K562 (cell line): ENCODE results near the gene PLXND1. TPM values are rescaled to one million over a fixed set of nuclear protein-coding genes. Genes with fewer than 3 reads are reported as not detected.

Experiments used
- ATAC-seq: fragments of 200-7000 bp; cut with Tn5 transposase; 3 replicates; pipeline ENCODE4 v1.9.1; 2020; ENCODE audit warnings: moderate library complexity
- BruUV-seq: library from RNA; stranded (reverse); fragments of 400-500 nt; replicated peaks from 2 replicates; lab custom pipeline; 2021; lab: Mats Ljungman, UMichigan
- CTCF ChIA-PET: fragments of 300-600 bp; formaldehyde crosslinking; extraction: SDS; loops from one replicate; lab custom pipeline; 2021; ENCODE audit warnings: low intra/inter-chr PET ratio; lab: Yijun Ruan, JAX
- POLR2A ChIA-PET: fragments of 300-600, 350-650 bp; sonication (Branson Sonifier 250); formaldehyde crosslinking; extraction: SDS; loops from one replicate; lab custom pipeline; 2021; ENCODE audit warnings: antibody characterized with exemption, inconsistent platforms; lab: Yijun Ruan, JAX
- DNase-seq, 4 experiments: peaks; one replicate each; pipeline versions ENCODE4 v3.0.0 to v3.0.0-alpha.2; 2011 to 2018; ENCODE audit warnings: low spot score in 3 of 4, mixed read lengths in 3 of 4; ENCODE audit errors: extremely low read depth in 1 of 4
- FAIRE-seq: peaks from 2 replicates; lab custom pipeline; 2011; peaks lifted over from hg19 to GRCh38; lab: Jason Lieb, UNC
- H2AFZ ChIP-seq: 2 replicates; pipeline ENCODE4 v1.6.0; 2011; ENCODE audit warnings: low read depth, low read length, control low read depth, inconsistent platforms
- H3K27ac ChIP-seq: fragments of 200-600 bp; 3 replicates; pipeline ENCODE4 v1.8.0; 2011; ENCODE audit warnings: low read depth, mild to moderate bottlenecking, control low read depth, inconsistent platforms, low read length, moderate library complexity, mixed read lengths; ENCODE audit errors: extremely low read depth
- H3K27me3 ChIP-seq, 2 experiments: fragments of 300-600 bp in 1 of 2; 2 replicates in 1 of 2; 3 replicates in 1 of 2; pipeline versions ENCODE4 v1.6.0 to v1.8.0; 2011; ENCODE audit warnings: inconsistent platforms in 2 of 2, low read length in 2 of 2, mild to moderate bottlenecking in 1 of 2, mixed read lengths in 1 of 2, moderate library complexity in 1 of 2; ENCODE audit not compliant: control insufficient read depth in 2 of 2, insufficient read depth in 2 of 2
- H3K36me3 ChIP-seq: fragments of 300-600 bp; 3 replicates; pipeline ENCODE4 v1.8.0; 2011; ENCODE audit warnings: mild to moderate bottlenecking, low read length, inconsistent platforms; ENCODE audit not compliant: control insufficient read depth, insufficient read depth
- H3K4me1 ChIP-seq, 2 experiments: fragments of 200-600 bp in 1 of 2; replicated peaks in 1 of 2; 2 replicates in 1 of 2; 3 replicates in 1 of 2; pipeline versions ENCODE4 v1.5.1 to v1.8.0; 2011; ENCODE audit warnings: inconsistent platforms in 2 of 2, low read length in 2 of 2, mild to moderate bottlenecking in 1 of 2, mixed read lengths in 1 of 2, moderate library complexity in 1 of 2; ENCODE audit not compliant: control insufficient read depth in 2 of 2, insufficient read depth in 2 of 2
- H3K4me2 ChIP-seq: 2 replicates; pipeline ENCODE4 v1.6.1; 2011; ENCODE audit warnings: low read length, control low read depth, inconsistent platforms, mixed read lengths; ENCODE audit not compliant: insufficient read depth
- H3K4me3 ChIP-seq: fragments of 200-600 bp; sonication (generic), shearing (Covaris generic); 2 replicates; pipeline ENCODE4 v1.5.1; 2016; ENCODE audit warnings: control low read depth, inconsistent platforms
- H3K79me2 ChIP-seq: fragments of 200-600 bp; 3 replicates; pipeline ENCODE4 v1.8.0; 2011; ENCODE audit warnings: low read length, inconsistent platforms; ENCODE audit not compliant: control insufficient read depth, insufficient read depth
- H3K9ac ChIP-seq, 2 experiments: 2 replicates each; pipeline versions ENCODE4 v1.6.0 to v1.6.1; 2011; ENCODE audit warnings: low read depth in 2 of 2, low read length in 2 of 2, control low read depth in 1 of 2, inconsistent platforms in 1 of 2, mild to moderate bottlenecking in 1 of 2, mixed read lengths in 1 of 2; ENCODE audit not compliant: insufficient read depth in 1 of 2
- H3K9me1 ChIP-seq: one replicate; pipeline ENCODE4 v1.6.0; 2011; ENCODE audit warnings: inconsistent platforms, mild to moderate bottlenecking, low read length, moderate library complexity; ENCODE audit not compliant: control insufficient read depth, insufficient read depth
- H3K9me3 ChIP-seq: replicated peaks from 2 replicates; pipeline ENCODE4 v1.5.1; 2011; ENCODE audit warnings: low read depth, low read length, inconsistent platforms; ENCODE audit not compliant: control insufficient read depth, insufficient read depth
- H4K20me1 ChIP-seq: replicated peaks from 2 replicates; pipeline ENCODE4 v1.6.1; 2011; ENCODE audit warnings: low read length, inconsistent platforms, mixed read lengths; ENCODE audit not compliant: control insufficient read depth, insufficient read depth
- CAMTA2 ChIP-seq: fragments of 250-450 bp; sonication (Bioruptor Pico); conservative IDR thresholded peaks from 2 replicates; pipeline ENCODE4 v1.5.1; 2022
- FOXJ2 ChIP-seq: fragments of 200-800 bp; sonication (Bioruptor generic); IDR thresholded peaks from 2 replicates; pipeline ENCODE4 v1.6.1; 2016; ENCODE audit warnings: missing genetic modification characterization, missing compliant biosample characterization
- PHF21A ChIP-seq: fragments of 450-650 bp; IDR thresholded peaks from 2 replicates; pipeline ENCODE4 v1.6.1; 2017; ENCODE audit warnings: low read depth, borderline replicate concordance
- SREBF1 ChIP-seq: fragments of 150-350 bp; IDR thresholded peaks from 2 replicates; pipeline ENCODE4 v1.6.1; 2014; ENCODE audit warnings: antibody characterized with exemption, low read depth, low read length, borderline replicate concordance
- U2AF2 ChIP-seq: fragments of 200-400 bp; formaldehyde crosslinking; optimal IDR thresholded peaks from 2 replicates; pipeline ENCODE3; 2017; ENCODE audit warnings: low read depth, mild to moderate bottlenecking, low read length
- in situ Hi-C: fragments of 300-500 bp; cut with MboI; formaldehyde crosslinking; loops from 4 replicates; pipeline ENCODE4 v1.15.0; 2018; ENCODE audit warnings: inconsistent platforms, mixed read lengths
- intact Hi-C: fragments of 100-400 bp; cut with micrococcal nuclease; formaldehyde crosslinking; loops from 2 replicates; pipeline ENCODE4 v1.14.2; 2022
- polyA plus RNA-seq, 8 experiments: library from polyadenylated mRNA; depleted of rRNA in 4 of 8; stranded (reverse) in 5 of 8; unstranded in 3 of 8; fragments of >200 nt; fragmentation: Nextera tagmentation in 2 of 8; fragmentation: Illumina TruSeq in 1 of 8; extraction: Ambion mirVana in 2 of 8; extraction: Trizol in 1 of 8; gene quantifications; 2 replicates each; pipeline versions ENCODE4 v1.2.1 to v1.2.3, GENCODE V29; 2011 to 2014; ENCODE audit warnings: inconsistent platforms in 1 of 8, missing spikeins in 1 of 8
- total RNA-seq, 7 experiments: library from RNA; depleted of rRNA in 6 of 7; stranded (reverse); fragments of >200 nt in 6 of 7; fragmentation: Illumina TruSeq in 2 of 7; extraction: Trizol in 2 of 7; gene quantifications; 2 replicates each; pipeline versions ENCODE4 v1.2.1 to v1.2.3, GENCODE V29; 2011 to 2021; ENCODE audit warnings: low replicate concordance in 1 of 7
- TF ChIP-seq, protein P1 (sequence below): fragments of 450-650 bp; IDR thresholded peaks from 2 replicates; pipeline ENCODE4 v1.6.1; 2016; ENCODE audit warnings: low read depth, mild to moderate bottlenecking, moderate library complexity
- TF ChIP-seq, protein P2 (sequence below): fragments of 450-650 bp; formaldehyde crosslinking; IDR thresholded peaks from 2 replicates; pipeline ENCODE4 v1.4.0; 2022; ENCODE audit warnings: missing genetic modification characterization
- TF ChIP-seq, protein P3 (sequence below): sonication (generic); formaldehyde crosslinking; IDR thresholded peaks from 2 replicates; pipeline ENCODE4 v1.8.1; 2023; ENCODE audit warnings: mild to moderate bottlenecking, missing genetic modification reagents

Gene PLXND1
- total and polyA plus RNA-seq, 9 of the 15 experiments (the other 6 are each of a cell fraction or from before 2014, with no cell fraction given), result 0.34 to 28.8 (median 14.0) TPM

- H3K4me1 ChIP-seq, result no peaks in the 10 kb centered on the region
- intact Hi-C loops (no loop called here), in situ Hi-C loops (no loop called here)
- H3K4me3 ChIP-seq, result no peak overlapping the region
- H3K4me2 ChIP-seq, result no peak overlapping the region
- H3K79me2 ChIP-seq, result no peaks in the 10 kb centered on the region
- H3K9me3 ChIP-seq, result no peaks in the 10 kb centered on the region
- DNase-seq (no peak), FAIRE-seq (no peak), ATAC-seq (no peak)
- no TSS peak for BruUV-seq
- H3K9ac ChIP-seq, result no peak overlapping the region
- ChIA-PET CTCF (no interaction called here), POLR2A (interaction anchor here (0.6 to 1.2 kb wide), 3 partner anchors 9 to 113 kb away, joined by 3 read pairs; no protein-coding TSS in a partner anchor)
- no peaks in the 10 kb centered on the region for H3K27me3 ChIP-seq
- no peak overlapping the region for H2AFZ ChIP-seq
- H3K36me3 ChIP-seq, result no peaks in the 10 kb centered on the region
- no peaks in the 10 kb centered on the region for H4K20me1 ChIP-seq
- no peaks in the 10 kb centered on the region for H3K9me1 ChIP-seq
- TF ChIP-seq, protein P1, sequence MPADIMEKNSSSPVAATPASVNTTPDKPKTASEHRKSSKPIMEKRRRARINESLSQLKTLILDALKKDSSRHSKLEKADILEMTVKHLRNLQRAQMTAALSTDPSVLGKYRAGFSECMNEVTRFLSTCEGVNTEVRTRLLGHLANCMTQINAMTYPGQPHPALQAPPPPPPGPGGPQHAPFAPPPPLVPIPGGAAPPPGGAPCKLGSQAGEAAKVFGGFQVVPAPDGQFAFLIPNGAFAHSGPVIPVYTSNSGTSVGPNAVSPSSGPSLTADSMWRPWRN, result no peak
- no peak for TF ChIP-seq U2AF2
- TF ChIP-seq, protein P2, sequence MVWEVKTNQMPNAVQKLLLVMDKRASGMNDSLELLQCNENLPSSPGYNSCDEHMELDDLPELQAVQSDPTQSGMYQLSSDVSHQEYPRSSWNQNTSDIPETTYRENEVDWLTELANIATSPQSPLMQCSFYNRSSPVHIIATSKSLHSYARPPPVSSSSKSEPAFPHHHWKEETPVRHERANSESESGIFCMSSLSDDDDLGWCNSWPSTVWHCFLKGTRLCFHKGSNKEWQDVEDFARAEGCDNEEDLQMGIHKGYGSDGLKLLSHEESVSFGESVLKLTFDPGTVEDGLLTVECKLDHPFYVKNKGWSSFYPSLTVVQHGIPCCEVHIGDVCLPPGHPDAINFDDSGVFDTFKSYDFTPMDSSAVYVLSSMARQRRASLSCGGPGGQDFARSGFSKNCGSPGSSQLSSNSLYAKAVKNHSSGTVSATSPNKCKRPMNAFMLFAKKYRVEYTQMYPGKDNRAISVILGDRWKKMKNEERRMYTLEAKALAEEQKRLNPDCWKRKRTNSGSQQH, result no peak
- TF ChIP-seq SREBF1, result no peak
- TF ChIP-seq, protein P3, sequence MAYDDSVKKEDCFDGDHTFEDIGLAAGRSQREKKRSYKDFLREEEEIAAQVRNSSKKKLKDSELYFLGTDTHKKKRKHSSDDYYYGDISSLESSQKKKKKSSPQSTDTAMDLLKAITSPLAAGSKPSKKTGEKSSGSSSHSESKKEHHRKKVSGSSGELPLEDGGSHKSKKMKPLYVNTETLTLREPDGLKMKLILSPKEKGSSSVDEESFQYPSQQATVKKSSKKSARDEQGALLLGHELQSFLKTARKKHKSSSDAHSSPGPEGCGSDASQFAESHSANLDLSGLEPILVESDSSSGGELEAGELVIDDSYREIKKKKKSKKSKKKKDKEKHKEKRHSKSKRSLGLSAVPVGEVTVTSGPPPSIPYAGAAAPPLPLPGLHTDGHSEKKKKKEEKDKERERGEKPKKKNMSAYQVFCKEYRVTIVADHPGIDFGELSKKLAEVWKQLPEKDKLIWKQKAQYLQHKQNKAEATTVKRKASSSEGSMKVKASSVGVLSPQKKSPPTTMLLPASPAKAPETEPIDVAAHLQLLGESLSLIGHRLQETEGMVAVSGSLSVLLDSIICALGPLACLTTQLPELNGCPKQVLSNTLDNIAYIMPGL (CRISPR knock-in tag), result no peak
- TF ChIP-seq FOXJ2 (tag), result no peak
- no peak for TF ChIP-seq CAMTA2 (CRISPR knock-in tag)
- no peak for TF ChIP-seq PHF21A
- no peak overlapping the region for H3K27ac ChIP-seq
Measured at GRCh38 chr3:129512595-129512994, 93.9 kb downstream of the PLXND1 start.
